IMR-90 (cell line): Measurements from ENCODE around the gene MSI2.

ENCODE experiments used
- MAZ ChIP-seq: IDR thresholded peaks from 2 replicates; pipeline ENCODE4 v1.6.1; 2012; ENCODE audit warnings: low read depth, mild to moderate bottlenecking, low read length, improper control_type of control experiment, moderate library complexity, borderline replicate concordance
- POLR2A ChIP-seq: IDR thresholded peaks from 2 replicates; pipeline ENCODE4 v1.6.1; 2012; ENCODE audit warnings: mild to moderate bottlenecking, low read depth, low read length
- SMC3 ChIP-seq: fragments of 150-350 bp; IDR thresholded peaks from 2 replicates; pipeline ENCODE4 v1.6.1; 2016; ENCODE audit warnings: low read depth, mild to moderate bottlenecking, antibody characterized with exemption, low read length, moderate library complexity
- TF ChIP-seq, protein P1 (sequence below): conservative IDR thresholded peaks from 2 replicates; pipeline ENCODE4 v1.5.1; 2012; ENCODE audit warnings: mild to moderate bottlenecking, low read depth, low read length, improper control_type of control experiment
- TF ChIP-seq, protein P2 (sequence below): fragments of 150-350 bp; IDR thresholded peaks from 2 replicates; pipeline ENCODE4 v1.6.1; 2017; ENCODE audit warnings: mild to moderate bottlenecking, antibody characterized with exemption, low read length, low read depth

DNA sequence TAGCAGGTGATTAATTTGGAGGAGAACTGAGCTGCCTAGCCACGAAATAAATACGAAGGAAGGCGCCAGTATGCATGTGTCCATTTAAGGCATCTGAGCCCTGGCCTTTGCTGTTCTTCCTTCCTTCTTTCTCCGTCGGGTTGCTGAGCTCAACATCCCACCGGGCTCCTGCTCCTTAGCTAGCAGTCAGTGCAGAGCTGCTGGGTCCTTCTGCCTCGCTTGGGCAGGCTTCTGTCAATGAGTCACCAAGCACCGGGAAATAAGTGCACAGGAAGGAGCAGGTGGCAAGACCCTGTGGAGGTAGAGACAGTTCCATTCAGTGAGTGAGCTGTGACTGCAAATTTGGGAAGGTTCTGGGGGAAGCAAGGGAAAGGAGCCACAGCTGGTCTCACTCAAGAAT lies 368.1 kb downstream of the MSI2 start:
- TF ChIP-seq, protein P1, sequence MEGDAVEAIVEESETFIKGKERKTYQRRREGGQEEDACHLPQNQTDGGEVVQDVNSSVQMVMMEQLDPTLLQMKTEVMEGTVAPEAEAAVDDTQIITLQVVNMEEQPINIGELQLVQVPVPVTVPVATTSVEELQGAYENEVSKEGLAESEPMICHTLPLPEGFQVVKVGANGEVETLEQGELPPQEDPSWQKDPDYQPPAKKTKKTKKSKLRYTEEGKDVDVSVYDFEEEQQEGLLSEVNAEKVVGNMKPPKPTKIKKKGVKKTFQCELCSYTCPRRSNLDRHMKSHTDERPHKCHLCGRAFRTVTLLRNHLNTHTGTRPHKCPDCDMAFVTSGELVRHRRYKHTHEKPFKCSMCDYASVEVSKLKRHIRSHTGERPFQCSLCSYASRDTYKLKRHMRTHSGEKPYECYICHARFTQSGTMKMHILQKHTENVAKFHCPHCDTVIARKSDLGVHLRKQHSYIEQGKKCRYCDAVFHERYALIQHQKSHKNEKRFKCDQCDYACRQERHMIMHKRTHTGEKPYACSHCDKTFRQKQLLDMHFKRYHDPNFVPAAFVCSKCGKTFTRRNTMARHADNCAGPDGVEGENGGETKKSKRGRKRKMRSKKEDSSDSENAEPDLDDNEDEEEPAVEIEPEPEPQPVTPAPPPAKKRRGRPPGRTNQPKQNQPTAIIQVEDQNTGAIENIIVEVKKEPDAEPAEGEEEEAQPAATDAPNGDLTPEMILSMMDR: no peak
- TF ChIP-seq POLR2A (no peak), MAZ (no peak), SMC3 (no peak)
- TF ChIP-seq, protein P2, sequence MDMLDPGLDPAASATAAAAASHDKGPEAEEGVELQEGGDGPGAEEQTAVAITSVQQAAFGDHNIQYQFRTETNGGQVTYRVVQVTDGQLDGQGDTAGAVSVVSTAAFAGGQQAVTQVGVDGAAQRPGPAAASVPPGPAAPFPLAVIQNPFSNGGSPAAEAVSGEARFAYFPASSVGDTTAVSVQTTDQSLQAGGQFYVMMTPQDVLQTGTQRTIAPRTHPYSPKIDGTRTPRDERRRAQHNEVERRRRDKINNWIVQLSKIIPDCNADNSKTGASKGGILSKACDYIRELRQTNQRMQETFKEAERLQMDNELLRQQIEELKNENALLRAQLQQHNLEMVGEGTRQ: no peak
